ENCODE measurements around the gene TMEM187.

The TMEM187 gene, protein sequence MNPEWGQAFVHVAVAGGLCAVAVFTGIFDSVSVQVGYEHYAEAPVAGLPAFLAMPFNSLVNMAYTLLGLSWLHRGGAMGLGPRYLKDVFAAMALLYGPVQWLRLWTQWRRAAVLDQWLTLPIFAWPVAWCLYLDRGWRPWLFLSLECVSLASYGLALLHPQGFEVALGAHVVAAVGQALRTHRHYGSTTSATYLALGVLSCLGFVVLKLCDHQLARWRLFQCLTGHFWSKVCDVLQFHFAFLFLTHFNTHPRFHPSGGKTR

DNA sequence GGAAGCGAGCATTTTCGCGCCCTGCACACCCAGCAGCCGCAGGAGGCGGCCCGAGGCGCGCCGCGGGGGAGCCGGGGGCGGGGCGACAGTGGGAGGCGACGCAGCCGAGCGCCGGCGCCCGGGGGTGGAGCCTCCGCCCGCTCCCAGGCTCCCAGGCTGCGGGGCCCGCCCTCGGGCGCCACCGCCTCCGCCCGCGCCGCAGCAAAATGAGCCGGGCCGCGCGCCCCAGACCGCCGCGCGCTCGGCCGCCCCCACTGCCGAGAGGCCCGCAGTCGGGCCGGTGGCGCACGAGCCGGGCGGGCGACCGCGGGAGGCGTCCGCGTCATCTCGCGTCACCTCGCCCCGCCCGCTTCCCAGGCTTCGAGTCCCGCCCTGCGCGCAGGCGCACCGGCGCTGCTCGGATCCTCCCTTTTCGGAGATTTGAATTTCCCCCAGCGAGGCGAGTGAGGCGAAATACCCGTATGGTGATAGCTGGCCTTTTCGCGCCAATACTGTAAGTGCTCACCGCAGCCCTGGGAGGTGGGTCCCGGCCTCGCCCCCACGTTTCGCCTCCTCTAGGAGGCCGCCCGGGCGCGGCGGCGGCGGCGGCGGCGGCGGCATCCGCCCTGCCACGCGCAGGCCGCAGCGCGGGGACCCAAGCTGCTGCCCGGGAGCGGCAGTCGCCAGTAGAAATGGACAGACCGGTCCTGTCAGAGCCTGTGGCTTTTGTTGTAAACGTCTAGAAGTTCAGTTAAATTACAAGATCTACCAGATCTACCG, at the start of gene TMEM187:
Gene TMEM187, plus strand, starts transcription at position 387 of the 759 bp plus-strand sequence. CDS start 9,309 bp downstream, outside the sequence.
- H3K36me3 Mint-ChIP-seq = peaks cover 53% of the 10 kb centered on the region
- peak within 1 kb of the TSS; percentile 100 for H3K27ac Mint-ChIP-seq
- ATAC-seq (peak; percentile 71), DNase-seq (ENCODE audit: low spot score in 2 of 2) (peak; percentile 71 to 90)
- peak within 1 kb of the TSS; percentile 97 for H3K4me3 Mint-ChIP-seq
- no peaks in the 10 kb centered on the region for H3K9me3 Mint-ChIP-seq
- H3K4me1 Mint-ChIP-seq = peaks cover 24% of the 10 kb centered on the region

DNA sequence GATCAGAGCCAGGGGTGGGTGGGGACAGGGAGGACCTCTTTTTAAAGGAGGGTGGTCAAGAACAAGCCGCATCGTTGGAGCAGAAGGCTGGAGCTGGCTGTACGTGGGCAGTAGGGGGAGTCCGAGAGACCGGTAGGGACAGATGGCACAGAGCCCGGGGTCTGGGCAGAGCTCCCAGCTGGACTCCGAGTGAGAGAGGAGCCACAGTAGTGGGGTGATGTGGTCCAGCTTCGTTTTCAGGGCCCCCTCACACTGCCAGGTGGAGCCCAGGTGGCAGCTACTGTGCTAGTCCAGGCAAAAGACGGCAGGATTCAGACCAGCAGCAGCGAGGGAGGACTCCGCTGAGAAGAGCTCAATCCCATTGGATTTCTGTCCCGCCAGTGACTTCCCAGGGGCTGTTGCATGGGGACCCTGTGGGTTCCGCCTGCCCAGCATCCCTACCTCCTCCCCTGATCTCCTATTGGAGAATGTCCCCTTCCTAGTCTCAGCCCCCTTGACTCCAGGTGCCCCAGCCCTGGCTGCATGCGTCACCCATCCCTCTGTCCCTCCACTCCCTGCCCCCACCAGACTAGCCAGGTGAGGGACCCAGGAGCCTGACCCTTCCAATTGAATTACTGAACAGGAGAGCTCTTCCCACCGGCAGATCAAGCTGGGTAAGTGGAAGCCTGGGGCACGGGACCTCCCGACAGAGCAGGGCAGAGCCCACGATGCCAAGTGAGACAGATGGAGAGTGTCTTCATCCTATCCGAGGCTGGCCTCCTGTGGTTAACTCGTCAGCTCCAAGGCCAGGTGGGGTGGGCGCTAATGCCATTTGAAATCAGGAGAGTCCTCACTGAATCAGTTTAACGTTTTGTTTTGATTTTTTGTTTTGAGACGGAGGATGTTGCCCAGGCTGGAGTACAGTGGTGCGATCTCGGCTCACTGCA, 49.4 kb upstream of the TMEM187 start:
- ATAC-seq (no peak), DNase-seq (ENCODE audit: low spot score in 2 of 2) (no peak)
- no peaks in the 10 kb centered on the region for H3K9me3 Mint-ChIP-seq
- peak overlapping the region; percentile 93 for H3K27ac Mint-ChIP-seq
- H3K36me3 Mint-ChIP-seq = peaks cover 32% of the 10 kb centered on the region
- H3K4me1 Mint-ChIP-seq = peaks cover 39% of the 10 kb centered on the region
- peak overlapping the region; percentile 90 for H3K4me3 Mint-ChIP-seq

DNA sequence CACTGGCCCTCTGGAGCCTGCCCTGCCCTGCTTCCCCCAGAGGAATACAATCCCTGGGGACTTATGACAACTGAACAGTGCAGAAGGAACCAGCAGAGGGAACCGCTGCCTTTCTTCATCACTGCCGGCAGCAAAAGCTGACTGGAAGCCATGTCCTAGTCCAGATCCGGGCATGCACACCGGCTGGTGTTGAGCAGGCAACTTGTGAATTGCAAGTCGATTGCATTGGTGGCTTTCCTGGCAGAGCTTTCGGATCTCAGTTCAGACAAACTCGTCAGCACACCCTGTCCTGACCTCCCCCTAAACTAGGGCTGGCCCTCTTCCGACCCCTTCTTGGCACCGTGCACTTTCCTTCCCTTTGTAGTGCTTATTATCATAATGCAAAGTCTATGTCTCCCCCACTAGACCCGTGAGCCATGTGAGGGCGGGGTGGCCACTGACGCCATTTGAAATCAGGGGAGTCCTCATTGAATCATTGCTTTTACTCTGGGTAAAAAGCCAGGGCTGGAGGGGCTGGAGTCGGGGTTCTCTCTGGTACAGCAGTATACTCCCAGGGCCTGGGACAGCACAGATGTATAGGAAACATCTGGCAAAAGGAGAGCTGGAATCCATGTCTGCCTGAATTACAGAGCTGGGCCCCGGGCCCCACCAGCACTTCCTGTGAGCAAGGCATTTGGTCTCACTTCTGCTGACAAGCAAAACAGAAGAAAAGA, 48.2 kb upstream of the TMEM187 start:
- ATAC-seq = no peak
- H3K4me3 Mint-ChIP-seq = peak overlapping the region; percentile 90
- DNase-seq (ENCODE audit: low spot score in 2 of 2) = no peak
- H3K9me3 Mint-ChIP-seq = no peaks in the 10 kb centered on the region
- H3K4me1 Mint-ChIP-seq = peaks cover 44% of the 10 kb centered on the region
- peak overlapping the region; percentile 93 for H3K27ac Mint-ChIP-seq
- peaks cover 42% of the 10 kb centered on the region for H3K36me3 Mint-ChIP-seq

DNA sequence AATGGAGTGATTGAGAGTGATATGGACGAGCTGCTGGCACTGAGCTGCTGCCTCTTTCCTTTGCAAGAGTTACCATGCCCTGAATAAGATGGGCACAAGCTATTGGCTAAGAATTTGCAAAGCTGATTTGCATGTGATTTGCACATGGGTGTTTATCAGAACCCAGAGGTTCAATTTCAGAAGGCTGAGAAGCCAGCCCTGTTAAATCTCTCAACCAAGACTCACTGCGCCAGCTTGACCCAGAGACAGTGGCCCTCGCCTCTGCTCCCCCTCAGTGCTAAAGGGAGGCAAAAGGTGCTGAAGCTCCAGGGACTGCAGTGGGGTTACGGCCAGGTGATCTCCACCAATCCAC, 47.2 kb upstream of the TMEM187 start:
- Mint-ChIP-seq H3K4me3 (peak overlapping the region; percentile 90), H3K36me3 (peaks cover 32% of the 10 kb centered on the region), H3K9me3 (no peaks in the 10 kb centered on the region), H3K4me1 (peaks cover 44% of the 10 kb centered on the region), H3K27ac (peak overlapping the region; percentile 93)
- ATAC-seq (no peak), DNase-seq (ENCODE audit: low spot score in 2 of 2) (peak in 1 of 2 donors; percentile 63)

DNA sequence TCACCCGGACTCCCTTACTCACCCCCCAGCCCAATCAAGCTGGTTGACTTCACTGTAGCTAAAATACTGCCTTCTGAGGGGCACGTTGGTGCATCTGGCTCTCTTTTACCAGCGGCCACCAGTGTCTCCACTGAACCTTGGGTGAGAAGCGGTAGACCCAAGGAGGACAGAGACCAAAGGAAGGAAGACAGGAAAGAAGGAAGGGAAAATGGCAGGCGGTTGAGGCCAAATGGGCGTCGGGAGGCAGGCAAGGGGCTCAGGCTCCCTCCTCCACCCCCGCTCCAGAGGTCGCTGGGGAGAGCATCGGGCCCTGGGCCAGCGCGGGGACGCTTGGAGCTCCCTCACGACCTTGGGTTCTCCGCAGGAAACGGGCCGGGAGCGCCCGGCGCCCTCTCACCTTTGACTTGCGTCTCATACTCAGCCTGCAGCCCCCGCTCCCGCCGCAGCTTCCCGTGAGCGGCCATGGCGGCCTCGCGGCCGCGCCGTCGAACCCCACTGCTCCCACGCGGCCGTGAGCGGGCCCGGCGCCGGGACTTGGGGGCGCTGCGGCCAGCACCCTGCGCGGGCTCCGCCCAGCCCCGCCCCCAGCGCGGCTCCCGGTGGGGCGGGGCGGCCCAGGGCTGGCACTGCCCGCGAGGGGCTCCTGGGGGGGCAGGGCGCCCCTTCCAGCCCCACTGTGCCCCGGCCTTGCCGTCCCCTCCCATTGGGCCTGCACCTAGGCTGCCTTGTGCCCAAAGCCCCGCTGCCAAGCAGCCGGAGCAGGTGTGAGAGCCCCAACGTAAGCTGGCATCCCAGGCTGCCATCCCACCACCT, 46.6 kb upstream of the TMEM187 start, which contains the start of gene ARHGAP4:
Gene ARHGAP4, minus strand, starts transcription at position 526 of the 813 bp plus-strand sequence. Its CDS starts 62 bp downstream, at position 464.
- Mint-ChIP-seq H3K9me3 (no peaks in the 10 kb centered on the region), H3K27ac (peak within 1 kb of the TSS; percentile 93), H3K4me3 (peak within 1 kb of the TSS; percentile 90), H3K36me3 (peaks cover 32% of the 10 kb centered on the region), H3K4me1 (peaks cover 44% of the 10 kb centered on the region)
- ATAC-seq = peak; percentile 25
- peak; percentile 26 to 76 for DNase-seq (ENCODE audit: low spot score in 2 of 2)

DNA sequence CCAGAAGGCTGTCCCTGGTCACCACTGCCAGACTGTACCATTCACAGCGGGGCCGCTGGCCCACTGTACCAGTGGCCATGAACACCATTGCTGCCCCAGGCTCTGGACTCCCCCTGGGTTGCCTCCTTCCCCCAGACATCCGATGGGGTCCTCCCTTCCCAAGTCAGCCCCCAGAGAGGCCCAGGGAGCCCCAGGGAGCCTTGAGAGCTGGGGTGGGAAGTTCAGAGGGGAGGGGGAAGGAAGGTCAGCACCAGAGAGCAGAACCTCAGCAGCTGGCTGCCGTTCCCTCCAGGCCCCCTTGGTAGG, 46.0 kb upstream of the TMEM187 start:
- Mint-ChIP-seq H3K36me3 (peaks cover 37% of the 10 kb centered on the region), H3K4me1 (peaks cover 49% of the 10 kb centered on the region), H3K4me3 (peak overlapping the region; percentile 90), H3K27ac (peak overlapping the region; percentile 93), H3K9me3 (no peaks in the 10 kb centered on the region)
- ATAC-seq (peak; percentile 2), DNase-seq (ENCODE audit: low spot score in 2 of 2) (peak in 1 of 2 donors; percentile 34)

DNA sequence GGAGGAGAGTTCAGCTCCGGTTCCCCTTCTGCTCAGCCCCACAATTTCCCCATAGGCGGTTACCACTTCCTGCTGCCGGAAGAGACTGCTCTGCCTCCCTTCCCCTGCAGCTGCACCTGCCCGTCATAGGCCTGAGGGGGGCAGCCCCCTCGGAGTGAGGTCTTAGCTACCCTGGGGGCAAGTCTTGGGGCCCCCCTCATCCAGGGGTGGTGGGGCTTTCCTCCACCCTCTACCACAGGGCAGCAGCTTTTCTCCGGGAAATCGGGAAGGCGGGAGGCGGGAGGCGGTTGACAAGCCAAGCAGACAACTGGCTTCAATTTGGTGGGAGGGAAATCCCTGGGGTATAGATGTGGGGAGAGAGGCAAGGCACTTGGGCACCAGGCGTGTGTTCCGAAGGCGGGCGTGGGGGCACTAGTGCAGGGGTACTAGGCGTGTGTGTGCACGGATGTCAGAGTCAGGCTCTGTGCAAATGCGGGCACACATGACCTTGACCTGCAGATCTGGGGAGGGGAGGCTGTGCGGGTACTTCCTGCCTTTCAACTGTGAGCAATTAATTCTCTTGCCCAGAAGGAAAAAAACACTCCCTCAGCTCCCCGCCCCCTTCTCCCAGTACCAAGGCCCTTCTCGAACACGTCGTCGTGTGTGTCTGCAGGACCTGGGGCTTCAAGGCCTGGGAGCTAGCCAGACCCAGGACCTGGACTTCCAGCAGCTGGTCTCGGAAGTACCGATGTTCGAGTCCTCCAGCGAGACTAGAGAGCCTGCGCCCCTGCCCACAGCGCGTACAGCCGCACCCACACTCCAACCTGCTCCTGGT, 45.5 kb upstream of the TMEM187 start:
- H3K27ac Mint-ChIP-seq = peak overlapping the region; percentile 93
- peak overlapping the region; percentile 90 for H3K4me3 Mint-ChIP-seq
- peaks cover 43% of the 10 kb centered on the region for H3K36me3 Mint-ChIP-seq
- DNase-seq (ENCODE audit: low spot score in 2 of 2) (no peak), ATAC-seq (peak; percentile 62)
- peaks cover 49% of the 10 kb centered on the region for H3K4me1 Mint-ChIP-seq
- H3K9me3 Mint-ChIP-seq = no peaks in the 10 kb centered on the region

DNA sequence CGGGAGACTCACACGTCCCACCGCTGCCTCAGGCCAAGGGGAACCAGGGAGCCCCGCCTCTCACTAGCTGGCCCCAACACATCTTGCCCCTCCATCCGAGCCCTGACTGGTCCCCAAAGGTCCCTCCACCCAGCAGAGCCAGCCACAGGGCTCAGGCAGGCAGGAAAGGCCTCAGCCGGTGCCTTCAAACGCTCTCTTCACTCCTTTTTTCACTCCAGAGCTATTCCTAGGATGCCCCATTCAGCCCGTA, 45.0 kb upstream of the TMEM187 start:
- Mint-ChIP-seq H3K36me3 (peaks cover 48% of the 10 kb centered on the region), H3K9me3 (no peaks in the 10 kb centered on the region), H3K4me3 (peak overlapping the region; percentile 90), H3K4me1 (peaks cover 44% of the 10 kb centered on the region), H3K27ac (peak overlapping the region; percentile 93)
- ATAC-seq (no peak), DNase-seq (ENCODE audit: low spot score in 2 of 2) (no peak)

DNA sequence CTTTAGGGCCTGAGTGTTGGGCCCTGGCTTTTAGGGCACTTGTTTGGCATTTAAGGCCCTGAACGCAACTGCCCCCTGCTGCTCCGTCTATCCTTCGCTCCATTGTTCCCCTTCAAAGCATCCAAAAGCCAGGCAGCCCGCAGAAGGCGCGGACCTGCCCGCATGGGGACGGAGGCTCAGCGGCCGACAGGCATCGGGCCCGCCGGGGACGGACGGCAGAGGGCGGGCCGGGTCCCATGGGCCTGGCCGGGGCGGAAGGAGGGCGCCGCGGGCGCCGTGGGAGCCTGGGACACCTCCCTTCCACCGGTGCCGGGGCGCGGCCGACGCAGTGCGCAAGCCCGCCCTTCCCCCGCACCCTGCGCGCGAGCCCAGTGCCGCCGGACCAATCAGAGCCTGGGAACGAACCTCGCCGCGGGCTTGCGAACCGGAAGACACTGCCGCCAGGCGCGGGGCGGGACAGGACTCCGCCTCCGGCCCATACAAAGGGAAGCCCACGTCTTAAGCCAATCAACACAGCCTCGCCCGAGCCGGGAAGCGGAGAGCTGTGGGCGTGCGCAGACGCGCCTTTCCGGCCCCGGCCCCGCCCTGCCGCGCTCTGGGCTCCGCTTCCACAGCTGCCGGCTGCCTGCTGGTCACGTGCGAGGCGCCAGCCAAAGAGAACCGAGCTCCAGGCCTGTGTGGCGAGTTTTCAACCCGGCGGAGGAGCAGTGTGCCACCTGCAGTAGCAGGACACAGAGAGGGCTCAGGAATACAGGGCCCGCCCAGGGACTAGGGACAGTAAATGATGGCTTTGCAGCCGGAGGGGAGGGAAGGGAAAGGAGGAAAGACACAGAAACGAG, 44.4 kb upstream of the TMEM187 start:
- ATAC-seq (peak; percentile 88), DNase-seq (ENCODE audit: low spot score in 2 of 2) (peak; percentile 73 to 88)
- peak overlapping the region; percentile 93 for H3K27ac Mint-ChIP-seq
- peaks cover 51% of the 10 kb centered on the region for H3K36me3 Mint-ChIP-seq
- peak overlapping the region; percentile 90 for H3K4me3 Mint-ChIP-seq
- H3K4me1 Mint-ChIP-seq = peaks cover 39% of the 10 kb centered on the region
- no peaks in the 10 kb centered on the region for H3K9me3 Mint-ChIP-seq

DNA sequence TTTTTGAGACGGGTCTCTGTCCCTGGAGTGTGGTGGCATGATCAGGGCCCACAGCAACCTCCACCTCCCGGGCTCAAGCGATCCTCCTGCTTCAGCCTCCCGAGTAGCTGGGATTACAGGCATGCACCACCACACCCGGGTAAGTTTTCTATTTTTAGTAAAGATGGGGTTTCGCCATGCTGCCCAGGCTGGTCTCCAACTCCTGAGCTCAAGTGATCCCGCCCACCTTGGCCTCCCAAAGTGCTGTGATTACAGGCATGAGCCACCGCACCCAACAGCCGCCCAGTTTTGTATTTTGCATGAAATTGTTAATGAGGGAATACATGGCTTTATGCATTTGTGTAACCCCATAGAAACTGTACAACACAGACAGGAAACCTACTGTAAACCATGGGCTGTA, 43.7 kb upstream of the TMEM187 start:
- no peak for ATAC-seq
- Mint-ChIP-seq H3K4me1 (peaks cover 32% of the 10 kb centered on the region), H3K9me3 (no peaks in the 10 kb centered on the region), H3K36me3 (peaks cover 52% of the 10 kb centered on the region), H3K4me3 (peak overlapping the region; percentile 90), H3K27ac (peak overlapping the region; percentile 70)
- no peak for DNase-seq (ENCODE audit: low spot score in 2 of 2)

DNA sequence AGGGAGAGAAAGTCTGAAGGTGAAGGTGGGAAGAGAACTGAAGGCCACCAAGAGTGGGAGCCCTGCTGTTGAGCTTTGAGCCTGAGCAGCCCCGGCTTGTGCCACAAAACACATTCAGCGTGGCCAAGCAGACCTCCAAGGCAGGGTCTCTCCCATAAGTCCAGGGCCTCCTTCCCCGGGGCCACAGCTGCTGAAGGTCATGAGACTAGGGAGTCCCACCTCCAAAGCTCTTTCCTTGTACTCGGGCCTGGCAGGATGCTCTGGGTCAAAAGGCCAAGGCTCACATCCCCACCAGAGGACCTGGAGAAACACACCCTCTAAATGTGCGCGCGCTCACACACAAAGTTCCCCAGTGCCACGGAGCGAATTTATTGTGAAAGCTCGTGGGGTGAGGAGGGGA, 43.0 kb upstream of the TMEM187 start:
- no peak for ATAC-seq
- Mint-ChIP-seq H3K4me3 (no peak overlapping the region), H3K4me1 (peaks cover 27% of the 10 kb centered on the region), H3K36me3 (peaks cover 55% of the 10 kb centered on the region), H3K9me3 (no peaks in the 10 kb centered on the region), H3K27ac (peak overlapping the region; percentile 70)
- DNase-seq (ENCODE audit: low spot score in 2 of 2) = no peak

DNA sequence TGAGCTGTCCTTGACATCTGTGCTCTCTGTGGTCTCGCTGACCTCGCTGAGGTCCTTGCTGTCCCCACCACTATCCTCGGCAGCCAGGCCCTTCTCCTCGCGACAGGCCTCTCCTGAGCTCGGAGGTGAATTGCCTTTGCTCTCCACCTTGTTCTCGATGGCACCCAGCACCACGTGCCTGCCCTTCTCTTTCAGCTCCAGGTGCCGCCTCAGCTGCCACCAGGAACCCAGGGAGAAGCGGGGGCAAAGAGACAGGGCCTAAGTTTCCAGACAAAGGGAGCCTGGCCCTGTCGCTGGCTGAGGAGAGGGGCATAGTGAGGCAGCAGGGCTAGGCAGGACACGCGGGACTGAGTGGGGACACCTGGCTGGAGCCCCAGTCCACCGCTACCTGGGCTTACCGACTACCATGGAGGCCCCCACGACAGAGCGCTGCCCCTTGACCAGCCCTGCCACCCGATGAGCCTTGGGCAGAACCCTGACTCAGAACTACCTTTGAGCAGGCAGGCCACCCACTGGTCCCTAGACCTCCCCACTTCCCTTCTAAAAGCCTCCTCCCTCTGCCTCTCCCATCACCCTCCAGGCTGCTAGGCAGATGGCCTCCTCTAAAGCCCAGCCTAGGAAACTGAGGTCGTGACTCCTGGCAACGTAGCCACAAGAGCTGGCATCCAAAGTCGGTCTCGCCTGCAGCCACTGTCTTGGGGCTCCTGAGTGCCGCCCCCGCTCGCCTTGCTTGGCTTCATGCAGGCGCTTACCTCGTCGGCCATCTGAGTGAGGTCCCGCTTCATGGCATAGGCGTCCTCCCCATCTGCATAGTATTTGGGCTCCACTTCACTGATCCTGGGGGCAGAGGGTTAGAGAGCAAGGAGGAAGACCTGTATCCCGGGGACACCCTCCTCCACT, 42.3 kb upstream of the TMEM187 start:
- Mint-ChIP-seq H3K27ac (peak overlapping the region; percentile 80), H3K9me3 (no peaks in the 10 kb centered on the region), H3K36me3 (peaks cover 50% of the 10 kb centered on the region), H3K4me1 (peaks cover 24% of the 10 kb centered on the region), H3K4me3 (no peak overlapping the region)
- DNase-seq (ENCODE audit: low spot score in 2 of 2) (no peak), ATAC-seq (no peak)

Measured in stimulated activated effector memory CD8-positive, alpha-beta T cell treated with anti-CD3 and anti-CD28 coated beads, Interleukin-12 subunit alpha, Interleukin-12 subunit beta, amount 100 ng/mL, for 72 hours (primary cell).